Upper lobe of left lung (tissue), 4 donors: ENCODE measurements around the gene RAI1.

Experiments used
- EP300 ChIP-seq, 4 donors: sonication (generic); formaldehyde crosslinking; IDR thresholded peaks; one replicate each; pipeline ENCODE4 v1.5.1; 2017; ENCODE audit warnings: antibody characterized with exemption in 4 of 4, control low read depth in 2 of 4
- POLR2A ChIP-seq, 4 donors: fragments of 450-650 bp; IDR thresholded peaks; one replicate each; pipeline ENCODE4 v1.5.1; 2016 to 2017; ENCODE audit warnings: antibody characterized with exemption in 4 of 4, mild to moderate bottlenecking in 2 of 4
- TF ChIP-seq, protein P1 (sequence below), 6 experiments: fragments of 450-650 bp in 4 of 6; fragments of 200-600 bp in 2 of 6; sonication (generic) in 2 of 6; IDR thresholded peaks; one replicate each; pipeline ENCODE4 v1.5.1; 2016 to 2019; ENCODE audit warnings: antibody characterized with exemption in 6 of 6

GRCh38 chr17:17704931-17705330, 23.7 kb downstream of the RAI1 start:
- TF ChIP-seq POLR2A (IDR thresholded peaks at IDR 0.05) (no peak), EP300 (IDR thresholded peaks at IDR 0.05) (no peak)
- TF ChIP-seq, protein P1, sequence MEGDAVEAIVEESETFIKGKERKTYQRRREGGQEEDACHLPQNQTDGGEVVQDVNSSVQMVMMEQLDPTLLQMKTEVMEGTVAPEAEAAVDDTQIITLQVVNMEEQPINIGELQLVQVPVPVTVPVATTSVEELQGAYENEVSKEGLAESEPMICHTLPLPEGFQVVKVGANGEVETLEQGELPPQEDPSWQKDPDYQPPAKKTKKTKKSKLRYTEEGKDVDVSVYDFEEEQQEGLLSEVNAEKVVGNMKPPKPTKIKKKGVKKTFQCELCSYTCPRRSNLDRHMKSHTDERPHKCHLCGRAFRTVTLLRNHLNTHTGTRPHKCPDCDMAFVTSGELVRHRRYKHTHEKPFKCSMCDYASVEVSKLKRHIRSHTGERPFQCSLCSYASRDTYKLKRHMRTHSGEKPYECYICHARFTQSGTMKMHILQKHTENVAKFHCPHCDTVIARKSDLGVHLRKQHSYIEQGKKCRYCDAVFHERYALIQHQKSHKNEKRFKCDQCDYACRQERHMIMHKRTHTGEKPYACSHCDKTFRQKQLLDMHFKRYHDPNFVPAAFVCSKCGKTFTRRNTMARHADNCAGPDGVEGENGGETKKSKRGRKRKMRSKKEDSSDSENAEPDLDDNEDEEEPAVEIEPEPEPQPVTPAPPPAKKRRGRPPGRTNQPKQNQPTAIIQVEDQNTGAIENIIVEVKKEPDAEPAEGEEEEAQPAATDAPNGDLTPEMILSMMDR (IDR thresholded peaks at IDR 0.05) = no peak
